GM12892 (cell line): Measurements from ENCODE around the gene KIF26B.

ENCODE experiments used
- POLR2A ChIP-seq: IDR thresholded peaks from 2 replicates; pipeline ENCODE4 v1.6.1; 2011; ENCODE audit warnings: low read depth, low read length, control low read depth
- POLR2AphosphoS5 ChIP-seq: IDR thresholded peaks from 2 replicates; pipeline ENCODE4 v1.6.1; 2011; ENCODE audit warnings: low read depth, low read length, control low read depth
- TAF1 ChIP-seq: IDR thresholded peaks from 2 replicates; pipeline ENCODE4 v1.6.1; 2011; ENCODE audit warnings: low read depth, mild to moderate bottlenecking, control low read depth, low read length, borderline replicate concordance

DNA sequence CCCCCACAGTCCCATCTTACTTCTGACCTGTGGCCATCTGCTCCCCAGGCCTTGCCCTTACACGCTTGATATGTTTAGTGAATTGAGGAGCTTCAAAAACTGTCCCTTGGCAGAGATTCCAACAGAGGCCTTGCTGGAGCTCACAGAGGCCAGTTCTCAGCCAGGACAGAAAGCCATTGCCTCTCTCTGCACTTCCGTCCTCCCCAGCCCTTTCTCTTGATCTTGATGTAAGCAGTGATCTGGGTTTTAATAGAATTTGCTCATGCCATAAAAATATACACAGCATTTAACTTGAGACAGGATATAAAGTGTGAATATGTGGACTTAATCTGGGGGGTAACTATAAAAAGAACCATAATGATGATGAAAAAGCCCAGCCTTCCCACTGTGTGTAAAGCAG, 453.5 kb downstream of the KIF26B start:
- no peak for TF ChIP-seq POLR2AphosphoS5
- no peak for TF ChIP-seq POLR2A
- TF ChIP-seq TAF1, result no peak
